ENCODE data around the gene TMEM163. TPM values are rescaled to one million over a fixed set of nuclear protein-coding genes. Genes with fewer than 3 reads are reported as not detected.
"Not testable (repeated sequence)": the region's sequence is repeated elsewhere in the genome, so short reads cannot be mapped to it uniquely, and the experiment has no call there.

TMEM163 gene
- total RNA-seq, 1 donor from 2014 or later, result not detected

DNA sequence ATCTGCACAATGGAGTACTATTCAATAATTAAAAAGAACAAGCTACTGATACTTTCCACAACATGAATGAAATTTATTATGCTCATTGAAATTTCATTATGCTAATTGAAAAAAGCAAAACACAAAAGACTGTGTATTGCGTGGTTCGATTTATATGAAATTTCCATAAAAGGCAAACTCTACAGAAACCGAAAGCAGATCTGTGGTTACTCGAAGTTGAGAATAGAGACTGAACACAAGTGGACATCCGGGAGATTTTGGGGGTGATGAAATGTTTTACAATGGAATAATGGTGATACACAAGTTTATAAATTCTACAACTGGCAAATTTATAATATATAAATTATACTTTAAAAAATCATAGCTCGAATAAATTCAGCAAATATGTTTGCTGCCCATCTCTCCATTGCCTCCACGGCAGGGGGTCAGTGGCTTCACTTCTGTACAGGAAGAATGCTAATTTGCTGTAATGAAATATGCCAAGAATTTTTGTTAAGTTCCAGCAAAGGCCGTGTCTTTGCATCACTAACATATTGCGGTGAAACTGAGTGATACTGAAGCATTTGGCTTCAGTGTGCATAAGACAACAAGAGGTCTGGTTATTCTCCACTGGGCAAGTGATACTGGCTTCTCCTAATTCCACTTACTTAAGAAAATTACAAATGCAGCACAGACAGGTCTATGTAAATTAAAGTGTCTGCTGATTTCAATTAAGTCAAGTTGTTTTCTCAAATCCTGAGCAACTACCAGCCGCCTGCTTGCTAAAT is 96.7 kb downstream of the TMEM163 start:
- DNase-seq (ENCODE audit: low read depth in 2 of 2), result no peak

GRCh38 chr2:134619250-134619649 is 99.5 kb downstream of the TMEM163 start:
- DNase-seq (ENCODE audit: low read depth in 2 of 2), result no peak

DNA sequence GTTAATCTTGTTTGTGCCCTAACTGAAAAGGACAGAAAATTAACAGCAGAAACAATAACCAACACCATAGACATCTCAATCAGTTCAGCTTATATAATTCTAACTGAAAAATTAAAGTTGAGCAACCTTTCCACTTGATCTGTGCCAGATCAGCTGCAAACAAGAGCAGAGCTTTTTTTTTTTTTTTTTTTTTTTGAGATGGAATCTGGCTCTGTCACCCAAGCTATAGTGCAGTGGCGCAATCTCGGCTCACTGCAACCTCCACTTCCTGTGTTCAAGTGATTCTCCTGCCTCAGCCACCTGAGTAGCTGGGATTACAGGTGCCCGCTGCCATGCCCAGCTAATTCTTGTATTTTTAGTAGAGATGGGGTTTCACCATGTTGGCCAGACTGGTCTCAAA is 103.3 kb downstream of the TMEM163 start:
- DNase-seq (ENCODE audit: low read depth in 2 of 2), result not testable (repeated sequence)

DNA sequence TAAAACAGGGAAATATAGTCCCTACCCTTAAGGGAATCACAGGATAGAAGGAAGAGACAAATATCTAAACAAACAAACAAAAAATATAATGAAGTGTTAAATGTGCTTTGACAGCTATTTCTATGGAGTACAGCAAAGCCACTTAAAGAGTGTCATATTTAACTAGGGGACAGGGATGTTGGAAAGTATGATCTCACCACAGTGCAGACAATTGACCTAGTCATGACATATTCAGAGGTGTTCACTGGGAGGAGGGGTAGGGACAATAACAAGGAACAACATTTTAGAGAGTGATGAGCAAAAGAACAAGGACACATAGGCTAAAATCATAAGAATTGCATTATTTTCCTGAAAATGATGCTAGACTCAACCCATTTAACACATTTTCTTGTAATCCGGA is 107.5 kb downstream of the TMEM163 start:
- no peak for DNase-seq (ENCODE audit: low read depth in 2 of 2)

- no peak for DNase-seq (ENCODE audit: low read depth in 2 of 2)
These were observed 107.9 kb downstream of the TMEM163 start for GRCh38 chr2:134610871-134611270.

DNA sequence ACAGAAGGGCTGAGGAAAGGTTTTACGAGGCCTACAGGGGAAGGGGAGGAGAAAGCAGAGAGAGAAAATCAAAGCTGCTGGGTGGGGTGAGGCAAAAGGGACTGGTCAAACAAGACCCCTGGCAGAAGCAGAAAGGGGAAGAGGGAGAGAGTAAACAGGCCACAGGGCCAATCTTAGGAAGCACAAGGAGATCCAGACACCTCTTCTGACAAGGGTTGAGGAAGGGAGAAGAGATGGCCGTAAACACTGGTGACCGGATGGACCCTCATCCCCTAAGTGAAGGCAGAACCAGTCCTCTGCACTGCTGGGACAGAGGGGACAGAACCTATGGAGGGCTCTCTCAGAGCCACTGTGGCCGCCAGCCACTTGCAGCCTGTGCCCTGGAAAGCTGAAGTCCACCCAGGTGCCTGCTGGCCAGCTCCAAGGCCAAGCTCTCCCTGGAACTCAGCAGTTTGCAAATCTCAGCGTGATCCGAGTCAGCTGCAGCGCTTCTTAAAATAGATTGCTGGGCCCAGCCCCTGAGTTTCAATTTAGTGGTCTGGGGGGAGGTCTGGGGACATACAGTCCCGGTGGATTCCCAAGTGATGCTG is 108.8 kb downstream of the TMEM163 start:
- DNase-seq (ENCODE audit: low read depth in 2 of 2), result no peak

- no peak for DNase-seq (ENCODE audit: low read depth in 2 of 2)
These were observed 114.8 kb downstream of the TMEM163 start for GRCh38 chr2:134603966-134604365.

- no peak for DNase-seq (ENCODE audit: low read depth in 2 of 2)
These were observed 116.1 kb downstream of the TMEM163 start for GRCh38 chr2:134602666-134603065.

DNA sequence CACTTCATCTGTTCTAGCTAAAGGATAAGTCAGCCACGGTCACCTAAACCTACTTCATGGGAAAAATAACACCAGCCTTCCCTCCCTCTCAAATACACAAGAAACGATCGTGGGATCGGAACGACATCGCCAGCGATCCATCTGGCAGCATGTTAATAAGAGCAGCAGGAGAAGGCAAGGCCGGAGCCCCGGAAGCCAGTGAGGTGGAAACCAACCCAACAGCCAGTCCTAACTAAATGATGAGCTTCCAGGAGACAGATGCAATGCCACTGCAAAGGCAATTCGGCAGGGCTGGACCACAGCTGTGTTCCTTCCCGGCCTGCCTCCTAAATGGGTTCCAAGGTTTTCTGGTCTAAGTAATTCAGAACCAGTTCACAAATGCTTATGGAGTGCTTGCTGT is 117.5 kb downstream of the TMEM163 start:
- DNase-seq (ENCODE audit: low read depth in 2 of 2), result no peak

DNA sequence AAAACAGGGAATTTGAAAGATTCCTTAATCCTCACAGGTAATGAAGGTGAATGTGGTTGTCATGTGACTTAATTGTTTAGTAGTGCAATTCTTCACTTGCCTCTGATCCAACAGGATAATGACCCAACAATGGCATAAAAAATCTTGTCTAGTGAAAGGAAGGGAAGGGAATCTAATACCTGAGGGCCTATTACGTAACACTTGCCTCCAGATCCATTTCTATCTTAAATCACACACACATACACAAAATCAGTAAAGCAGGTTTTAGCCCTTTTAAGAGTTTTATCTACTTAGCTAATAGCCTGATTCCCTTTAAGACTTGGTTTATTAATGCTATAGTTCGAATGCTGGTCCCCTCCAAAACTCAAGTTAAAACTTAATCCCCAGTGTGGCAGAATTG is 118.6 kb downstream of the TMEM163 start:
- DNase-seq (ENCODE audit: low read depth in 2 of 2), result no peak

- DNase-seq (ENCODE audit: low read depth in 2 of 2), result no peak
These were observed 119.6 kb downstream of the TMEM163 start for GRCh38 chr2:134599236-134599635.

GRCh38 chr2:134594399-134594798 is 124.4 kb downstream of the TMEM163 start:
- no peak for DNase-seq (ENCODE audit: low read depth in 2 of 2)

GRCh38 chr2:134593519-134593918 is 125.3 kb downstream of the TMEM163 start:
- DNase-seq (ENCODE audit: low read depth in 2 of 2), result no peak

DNA sequence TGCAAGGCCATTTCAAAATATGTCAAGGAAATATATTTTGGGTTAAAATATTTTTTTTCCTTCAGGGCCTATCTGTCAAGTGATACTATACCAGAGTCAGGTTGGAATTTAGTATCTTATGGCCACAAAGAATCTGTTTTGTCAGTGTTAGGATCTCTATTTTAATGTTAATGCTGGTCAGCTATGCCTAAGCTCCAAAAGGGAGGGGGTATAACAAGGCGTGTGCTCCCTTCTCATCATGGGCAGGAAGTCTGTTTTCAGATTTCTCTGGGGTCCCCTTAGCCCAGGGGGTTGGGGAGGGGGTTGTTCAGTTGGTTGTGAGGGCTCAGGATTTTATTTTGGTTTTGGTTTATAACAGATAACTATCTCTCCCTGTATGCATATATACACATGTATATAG is 126.4 kb downstream of the TMEM163 start:
- no peak for DNase-seq (ENCODE audit: low read depth in 2 of 2)

- DNase-seq (ENCODE audit: low read depth in 2 of 2), result no peak
These were observed 127.3 kb downstream of the TMEM163 start for GRCh38 chr2:134591526-134591925.

- DNase-seq (ENCODE audit: low read depth in 2 of 2), result no peak
These were observed 128.1 kb downstream of the TMEM163 start for GRCh38 chr2:134590679-134591078.

GRCh38 chr2:134589171-134590083 is 129.4 kb downstream of the TMEM163 start:
- DNase-seq (ENCODE audit: low read depth in 2 of 2), result not testable (repeated sequence)

DNA sequence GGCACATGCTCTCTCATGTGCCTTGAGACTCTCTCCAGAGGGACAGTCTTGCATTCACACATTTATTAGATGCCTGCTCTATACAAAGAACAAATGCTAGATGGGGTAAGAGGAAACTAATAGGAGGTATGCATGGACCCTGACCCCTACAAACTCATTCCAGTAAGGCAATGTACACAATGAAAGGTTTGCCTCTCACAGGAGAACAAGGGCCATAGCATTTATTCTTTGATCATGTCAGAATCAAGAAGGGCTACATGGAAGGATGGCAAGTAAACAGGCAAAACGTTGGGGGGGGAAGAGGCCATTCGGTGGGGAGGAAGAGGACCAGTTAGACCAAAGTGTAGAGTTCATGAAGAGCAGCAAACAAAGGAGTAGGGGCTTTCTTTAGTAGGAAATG is 130.2 kb downstream of the TMEM163 start:
- DNase-seq (ENCODE audit: low read depth in 2 of 2), result no peak

DNA sequence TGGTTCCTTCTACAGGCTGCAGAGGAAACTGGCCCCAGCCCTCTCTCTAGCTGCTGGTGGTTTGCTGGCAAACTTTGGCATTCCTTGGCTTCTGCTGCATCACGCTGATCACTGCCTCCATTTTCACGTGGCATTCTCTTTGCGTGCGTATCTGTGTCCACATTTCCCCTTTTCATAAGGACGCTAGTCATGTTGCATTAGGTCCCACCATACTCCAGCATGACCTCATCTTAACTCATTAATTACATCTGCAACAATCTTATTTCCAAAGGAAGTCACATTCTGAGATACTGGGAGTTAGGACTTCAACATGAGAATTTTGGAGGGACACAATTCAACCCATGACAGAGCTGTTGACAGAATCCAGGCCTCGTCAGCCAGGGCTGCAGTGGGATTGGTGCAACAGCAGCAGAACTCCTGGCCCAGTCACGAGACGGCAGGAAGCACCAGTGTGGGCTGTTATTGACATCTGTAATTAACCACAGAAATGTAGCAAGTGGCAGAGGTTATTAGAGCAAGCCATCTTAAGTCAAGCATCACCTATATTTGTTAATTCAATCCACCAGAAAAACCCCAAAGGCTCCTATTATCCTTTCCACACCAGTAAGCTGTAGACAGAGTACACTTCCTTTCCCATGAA is 132.4 kb downstream of the TMEM163 start:
- DNase-seq (ENCODE audit: low read depth in 2 of 2), result no peak

GRCh38 chr2:134583997-134584520 is 134.7 kb downstream of the TMEM163 start:
- DNase-seq (ENCODE audit: low read depth in 2 of 2), result no peak

DNA sequence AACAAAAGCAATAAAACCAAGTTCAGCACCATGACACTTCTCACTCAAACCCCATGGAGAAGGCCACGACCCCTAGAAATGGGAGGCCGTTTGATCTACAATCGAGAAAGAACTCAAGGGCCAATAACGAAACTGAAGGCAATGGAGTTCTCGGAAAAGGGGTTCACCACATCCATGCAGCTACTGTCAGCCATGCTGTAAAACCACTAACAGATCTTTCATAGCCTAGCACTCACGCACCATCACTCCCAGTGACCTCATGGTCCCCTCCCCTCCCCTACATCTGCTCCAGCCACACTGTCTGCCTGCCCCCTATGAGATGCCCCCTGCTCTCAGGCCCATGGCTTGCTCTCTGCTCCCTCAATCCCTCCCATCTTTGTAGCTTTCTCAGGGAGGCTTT is 135.3 kb downstream of the TMEM163 start:
- no peak for DNase-seq (ENCODE audit: low read depth in 2 of 2)

DNA sequence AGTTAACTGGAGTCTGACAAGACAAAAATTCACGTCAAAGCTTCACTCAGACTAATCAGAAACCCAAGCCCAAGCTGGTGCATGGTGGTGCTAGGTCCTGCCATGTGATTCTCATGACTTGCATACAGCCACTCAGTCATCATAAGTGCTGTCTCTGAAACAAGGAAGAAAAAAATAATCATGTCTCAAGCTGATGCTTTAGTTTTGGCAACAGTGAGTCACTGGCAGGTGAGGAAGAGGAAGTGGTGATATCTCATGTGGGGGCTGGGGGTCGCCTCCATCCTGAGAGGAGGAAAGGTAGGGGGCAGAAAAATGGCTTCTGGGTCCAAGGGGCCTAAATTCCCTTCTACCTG is 136.3 kb downstream of the TMEM163 start:
- no peak for DNase-seq (ENCODE audit: low read depth in 2 of 2)
